GM23338 (cell line): ENCODE results near the gene MEST. TPM values are rescaled to one million over a fixed set of nuclear protein-coding genes. Genes with fewer than 3 reads are reported as not detected.

Experiments used
- ATAC-seq: fragments of 200-7000 bp; cut with Tn5 transposase; 3 replicates; pipeline ENCODE4 v1.9.1; 2020
- DNase-seq: peaks from one replicate; pipeline ENCODE4 v3.0.0-alpha.2; 2015; ENCODE audit warnings: low spot score
- H2AFZ ChIP-seq: fragments of 200-600 bp; sonication (generic); 2 replicates; pipeline ENCODE4 v1.8.0; 2016; ENCODE audit warnings: antibody characterized with exemption, mild to moderate bottlenecking, moderate library complexity
- H3F3A ChIP-seq: fragments of 200-600 bp; sonication (generic); replicated peaks from 2 replicates; pipeline ENCODE4 v1.8.0; 2017; ENCODE audit warnings: antibody characterized with exemption, mixed run types, low read depth
- H3K27ac ChIP-seq: fragments of 200-600 bp; sonication (generic); 2 replicates; pipeline ENCODE4 v1.6.1; 2016; ENCODE audit warnings: low read depth
- H3K27me3 ChIP-seq: fragments of 200-600 bp; sonication (generic); 2 replicates; pipeline ENCODE4 v1.8.0; 2016; ENCODE audit warnings: mild to moderate bottlenecking, mixed run types, moderate library complexity; ENCODE audit not compliant: insufficient read depth
- H3K36me3 ChIP-seq: fragments of 200-600 bp; sonication (generic); 2 replicates; pipeline ENCODE4 v1.8.0; 2016; ENCODE audit warnings: mild to moderate bottlenecking; ENCODE audit not compliant: insufficient read depth
- H3K4me1 ChIP-seq: fragments of 200-600 bp; sonication (generic); 2 replicates; pipeline ENCODE4 v1.8.0; 2016; ENCODE audit warnings: mild to moderate bottlenecking, moderate library complexity; ENCODE audit not compliant: insufficient read depth
- H3K4me2 ChIP-seq: fragments of 200-600 bp; sonication (generic); 2 replicates; pipeline ENCODE4 v1.7.1; 2017; ENCODE audit warnings: mixed run types
- H3K4me3 ChIP-seq: fragments of 200-600 bp; sonication (generic); 2 replicates; pipeline ENCODE4 v1.6.1; 2016; ENCODE audit warnings: mixed run types
- H3K79me2 ChIP-seq: fragments of 200-600 bp; sonication (generic); replicated peaks from 2 replicates; pipeline ENCODE4 v1.8.0; 2017; ENCODE audit warnings: mild to moderate bottlenecking; ENCODE audit not compliant: insufficient read depth
- H3K9me2 ChIP-seq: fragments of 200-600 bp; sonication (generic); 2 replicates; pipeline ENCODE4 v1.8.0; 2017; ENCODE audit not compliant: insufficient read depth
- H4K20me1 ChIP-seq: fragments of 200-600 bp; sonication (generic); replicated peaks from 2 replicates; pipeline ENCODE4 v1.8.0; 2017; ENCODE audit warnings: mild to moderate bottlenecking; ENCODE audit not compliant: insufficient read depth
- H3K27ac Mint-ChIP-seq: 2 replicates; pipeline ENCODE4 v1.8.0; 2020; ENCODE audit warnings: inconsistent platforms, mild to moderate bottlenecking, moderate library complexity, mixed read lengths
- H3K27me3 Mint-ChIP-seq: 3 replicates; pipeline ENCODE4 v1.8.0; 2022; ENCODE audit warnings: low read depth, mild to moderate bottlenecking, moderate library complexity, mixed read lengths, inconsistent platforms; ENCODE audit not compliant: insufficient read depth, poor library complexity
- H3K36me3 Mint-ChIP-seq: 3 replicates; pipeline ENCODE4 v1.8.0; 2021; ENCODE audit warnings: low read depth, mild to moderate bottlenecking, inconsistent platforms, moderate library complexity, mixed read lengths
- H3K4me1 Mint-ChIP-seq: 3 replicates; pipeline ENCODE4 v1.8.0; 2020; ENCODE audit warnings: mild to moderate bottlenecking, inconsistent platforms, mixed read lengths
- H3K4me3 Mint-ChIP-seq: 3 replicates; pipeline ENCODE4 v1.8.0; 2021; ENCODE audit warnings: moderate library complexity, mild to moderate bottlenecking, inconsistent platforms, mixed read lengths
- H3K9me3 Mint-ChIP-seq: 3 replicates; pipeline ENCODE4 v1.8.0; 2020; ENCODE audit warnings: moderate library complexity, mild to moderate bottlenecking, inconsistent platforms, mixed read lengths
- CREB1 ChIP-seq: fragments of 250-450 bp; sonication (Bioruptor Pico); IDR thresholded peaks from 2 replicates; pipeline ENCODE4 v1.5.0; 2020; ENCODE audit warnings: low read depth, mild to moderate bottlenecking, moderate library complexity
- CTCF ChIP-seq, 2 experiments: fragments of 200-600 bp in 1 of 2; sonication (generic) in 1 of 2; conservative IDR thresholded peaks; 2 replicates each; pipeline versions ENCODE4 v1.5.1 to v1.6.1; 2016 to 2017; ENCODE audit warnings: antibody characterized with exemption in 2 of 2, low read depth in 2 of 2, mild to moderate bottlenecking in 2 of 2, moderate library complexity in 1 of 2
- ETS1 ChIP-seq: IDR thresholded peaks from 2 replicates; pipeline ENCODE4 v1.6.1; 2016; ENCODE audit warnings: antibody characterized with exemption
- EZH2 ChIP-seq: fragments of 200-600 bp; sonication (generic); IDR thresholded peaks from one replicate; pipeline ENCODE4 v1.8.0; 2017; ENCODE audit warnings: antibody characterized with exemption, mild to moderate bottlenecking, low read depth; ENCODE audit not compliant: unreplicated experiment
- EZH2phosphoT487 ChIP-seq: fragments of 200-600 bp; sonication (generic); IDR thresholded peaks from one replicate; pipeline ENCODE4 v1.8.1; 2018; ENCODE audit warnings: antibody characterized with exemption; ENCODE audit not compliant: unreplicated experiment
- JUNB ChIP-seq: IDR thresholded peaks from one replicate; pipeline ENCODE4 v1.6.1; 2016; ENCODE audit warnings: antibody characterized with exemption; ENCODE audit not compliant: unreplicated experiment
- NANOG ChIP-seq: IDR thresholded peaks from 2 replicates; pipeline ENCODE4 v1.6.1; 2016; ENCODE audit warnings: antibody characterized with exemption, borderline replicate concordance
- POLR2AphosphoS5 ChIP-seq: IDR thresholded peaks from 2 replicates; pipeline ENCODE4 v1.6.1; 2016; ENCODE audit warnings: antibody characterized with exemption, low read depth
- STAT1 ChIP-seq: IDR thresholded peaks from one replicate; pipeline ENCODE4 v1.6.1; 2016; ENCODE audit warnings: antibody characterized with exemption; ENCODE audit not compliant: unreplicated experiment
- ZNF114 ChIP-seq: fragments of 250-450 bp; sonication (Bioruptor Pico); IDR thresholded peaks from 2 replicates; pipeline ENCODE4 v1.5.0; 2020; ENCODE audit warnings: mild to moderate bottlenecking, moderate library complexity
- ZNF331 ChIP-seq: fragments of 250-450 bp; sonication (Bioruptor Pico); IDR thresholded peaks from 2 replicates; pipeline ENCODE4 v1.5.0; 2020; ENCODE audit warnings: low read depth, mild to moderate bottlenecking, moderate library complexity
- ZNF462 ChIP-seq: fragments of 250-450 bp; sonication (Bioruptor Pico); IDR thresholded peaks from 2 replicates; pipeline ENCODE4 v1.5.0; 2020; ENCODE audit warnings: mild to moderate bottlenecking, moderate library complexity
- polyA plus RNA-seq: library from polyadenylated mRNA; unstranded; fragments of >200 nt; fragmentation: Nextera tagmentation; extraction: Ambion mirVana; gene quantifications from 2 replicates; pipeline ENCODE4 v1.2.1, GENCODE V29; 2016
- total RNA-seq: library from RNA; depleted of rRNA; stranded (reverse); fragments of >200 nt; shearing (Covaris generic); gene quantifications from 2 replicates; pipeline ENCODE4 v1.2.3, GENCODE V29; 2014
- TF ChIP-seq, protein P1 (sequence below): IDR thresholded peaks from one replicate; pipeline ENCODE4 v1.6.1; 2018; ENCODE audit warnings: antibody characterized with exemption; ENCODE audit not compliant: unreplicated experiment

The MEST gene
- total and polyA plus RNA-seq, 2 experiments from 2014 or later: 167 to 229 TPM

GRCh38 chr7:130544356-130544755 is 52.5 kb downstream of the MEST start:
- Histone ChIP-seq H3K4me1 (no peaks in the 10 kb centered on the region), H3K79me2 (no peaks in the 10 kb centered on the region), H3K27me3 (no peaks in the 10 kb centered on the region), H3K4me2 (no peak overlapping the region), H3K27ac (no peak overlapping the region), H3K36me3 (no peaks in the 10 kb centered on the region; the same call in 1 of the 2 replicates), H3K9me2 (no peaks in the 10 kb centered on the region), H3F3A (no peaks in the 10 kb centered on the region), H3K4me3 (no peak overlapping the region), H4K20me1 (0 out of 2 replicates have a peak, but pooled peaks cover 4% of the 10 kb centered on the region), H2AFZ (no peak overlapping the region)
- no peak for ATAC-seq
- Mint-ChIP-seq H3K36me3 (peaks cover 6% of the 10 kb centered on the region; the same call in 1 of the 3 replicates), H3K9me3 (no peaks in the 10 kb centered on the region), H3K27ac (no peak overlapping the region), H3K27me3 (no peaks in the 10 kb centered on the region), H3K4me3 (no peak overlapping the region), H3K4me1 (peaks cover 2% of the 10 kb centered on the region; the same call in 1 of the 3 replicates)
- no peak for DNase-seq
- TF ChIP-seq NANOG (no peak), ZNF114 (CRISPR knock-in tag) (no peak), JUNB (no peak), POLR2AphosphoS5 (no peak), CREB1 (no peak), EZH2phosphoT487 (no peak), EZH2 (no peak), STAT1 (no peak), ETS1 (no peak), ZNF462 (CRISPR knock-in tag) (no peak), ZNF331 (no peak), CTCF (conservative IDR thresholded peaks at IDR 0.05; ENCODE audit: low read depth in 2 of 2) (no peak)
- TF ChIP-seq, protein P1, sequence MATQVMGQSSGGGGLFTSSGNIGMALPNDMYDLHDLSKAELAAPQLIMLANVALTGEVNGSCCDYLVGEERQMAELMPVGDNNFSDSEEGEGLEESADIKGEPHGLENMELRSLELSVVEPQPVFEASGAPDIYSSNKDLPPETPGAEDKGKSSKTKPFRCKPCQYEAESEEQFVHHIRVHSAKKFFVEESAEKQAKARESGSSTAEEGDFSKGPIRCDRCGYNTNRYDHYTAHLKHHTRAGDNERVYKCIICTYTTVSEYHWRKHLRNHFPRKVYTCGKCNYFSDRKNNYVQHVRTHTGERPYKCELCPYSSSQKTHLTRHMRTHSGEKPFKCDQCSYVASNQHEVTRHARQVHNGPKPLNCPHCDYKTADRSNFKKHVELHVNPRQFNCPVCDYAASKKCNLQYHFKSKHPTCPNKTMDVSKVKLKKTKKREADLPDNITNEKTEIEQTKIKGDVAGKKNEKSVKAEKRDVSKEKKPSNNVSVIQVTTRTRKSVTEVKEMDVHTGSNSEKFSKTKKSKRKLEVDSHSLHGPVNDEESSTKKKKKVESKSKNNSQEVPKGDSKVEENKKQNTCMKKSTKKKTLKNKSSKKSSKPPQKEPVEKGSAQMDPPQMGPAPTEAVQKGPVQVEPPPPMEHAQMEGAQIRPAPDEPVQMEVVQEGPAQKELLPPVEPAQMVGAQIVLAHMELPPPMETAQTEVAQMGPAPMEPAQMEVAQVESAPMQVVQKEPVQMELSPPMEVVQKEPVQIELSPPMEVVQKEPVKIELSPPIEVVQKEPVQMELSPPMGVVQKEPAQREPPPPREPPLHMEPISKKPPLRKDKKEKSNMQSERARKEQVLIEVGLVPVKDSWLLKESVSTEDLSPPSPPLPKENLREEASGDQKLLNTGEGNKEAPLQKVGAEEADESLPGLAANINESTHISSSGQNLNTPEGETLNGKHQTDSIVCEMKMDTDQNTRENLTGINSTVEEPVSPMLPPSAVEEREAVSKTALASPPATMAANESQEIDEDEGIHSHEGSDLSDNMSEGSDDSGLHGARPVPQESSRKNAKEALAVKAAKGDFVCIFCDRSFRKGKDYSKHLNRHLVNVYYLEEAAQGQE: no peak
